GM21737 (cell line): ENCODE measurements around the gene CERK.

ENCODE experiments used
- ATAC-seq: cut with Tn5 transposase; IDR thresholded peaks from one replicate; pipeline ENCODE4 v1.9.1; 2021; ENCODE audit warnings: mild to moderate bottlenecking, moderate library complexity; ENCODE audit not compliant: unreplicated experiment

CERK gene

GRCh38 chr22:46679706-46680269 lies 58.3 kb downstream of the CERK start:
- no peak for ATAC-seq

- no peak for ATAC-seq
Measured at GRCh38 chr22:46678785-46679700, 59.0 kb downstream of the CERK start.

GRCh38 chr22:46678003-46678657 lies 59.9 kb downstream of the CERK start:
- ATAC-seq, result no peak

- ATAC-seq, result no peak
Measured at GRCh38 chr22:46677323-46678002, 60.6 kb downstream of the CERK start.

- ATAC-seq, result no peak
Measured at GRCh38 chr22:46676881-46677280, 61.2 kb downstream of the CERK start.

GRCh38 chr22:46676479-46676878 lies 61.6 kb downstream of the CERK start:
- ATAC-seq, result no peak

GRCh38 chr22:46675938-46676337 lies 62.1 kb downstream of the CERK start:
- no peak for ATAC-seq

- no peak for ATAC-seq
Measured at GRCh38 chr22:46675479-46675878, 62.6 kb downstream of the CERK start.

GRCh38 chr22:46674906-46675305 lies 63.1 kb downstream of the CERK start:
- ATAC-seq, result no peak

- ATAC-seq, result no peak
Measured at GRCh38 chr22:46674367-46674781, 63.7 kb downstream of the CERK start.

- ATAC-seq, result no peak
Measured at GRCh38 chr22:46673662-46674236, 64.3 kb downstream of the CERK start.

GRCh38 chr22:46673205-46673604 lies 64.8 kb downstream of the CERK start:
- no peak for ATAC-seq

- ATAC-seq, result no peak
Measured at GRCh38 chr22:46672731-46673130, 65.3 kb downstream of the CERK start.

GRCh38 chr22:46671824-46672432 lies 66.1 kb downstream of the CERK start:
- no peak for ATAC-seq

GRCh38 chr22:46669201-46669600 lies 68.9 kb downstream of the CERK start:
- ATAC-seq, result no peak

- ATAC-seq, result no peak
Measured at GRCh38 chr22:46668116-46668515, 69.9 kb downstream of the CERK start.

- ATAC-seq, result no peak
Measured at GRCh38 chr22:46667245-46667623, 70.8 kb downstream of the CERK start.

GRCh38 chr22:46666577-46667244 lies 71.3 kb downstream of the CERK start:
- no peak for ATAC-seq

- ATAC-seq, result no peak
Measured at GRCh38 chr22:46665751-46666280, 72.2 kb downstream of the CERK start.
